HCT116 (cell line): ENCODE measurements around the gene ZNF423. TPM values are rescaled to one million over a fixed set of nuclear protein-coding genes. Genes with fewer than 3 reads are reported as not detected.

Source experiments
- ATAC-seq: fragments of 200-7000 bp; cut with Tn5 transposase; 2 replicates; pipeline ENCODE4 v1.9.1; 2020; ENCODE audit warnings: mild to moderate bottlenecking, moderate library complexity
- BruUV-seq: library from RNA; stranded (reverse); fragments of 400-500 nt; replicated peaks from 2 replicates; lab custom pipeline; 2021; lab: Mats Ljungman, UMichigan
- CTCF ChIA-PET: fragments of 300-600 bp; sonication (Branson Sonifier 250); formaldehyde crosslinking; loops from one replicate; lab custom pipeline; 2021; ENCODE audit warnings: antibody characterized with exemption; lab: Charles Lee
- POLR2A ChIA-PET: fragments of 300-600, 350-600 bp; sonication (Branson Sonifier 250); formaldehyde crosslinking; loops from one replicate; lab custom pipeline; 2021; ENCODE audit warnings: antibody characterized with exemption; lab: Charles Lee
- RAD21 ChIA-PET, 2 experiments: fragments of 300-600 bp; sonication (Branson Sonifier 250); formaldehyde crosslinking; loops; one replicate each; lab custom pipeline; 2023; ENCODE audit warnings: low total read pairs in 2 of 2; ENCODE audit not compliant: uncharacterized antibody in 2 of 2, unreplicated experiment in 2 of 2, low non-redundant PET in 1 of 2; lab: Charles Lee
- DNase-seq: peaks from one replicate; pipeline ENCODE4 v3.0.0-alpha.2; 2010; ENCODE audit warnings: low read depth, low spot score
- H2AFZ ChIP-seq: fragments of 200-600 bp; shearing (Covaris generic), sonication (generic); 2 replicates; pipeline ENCODE4 v1.6.1; 2017; ENCODE audit warnings: low read depth, mixed run types, mixed read lengths, antibody characterized with exemption, low read length; ENCODE audit not compliant: poor library complexity, severe bottlenecking
- H3K27ac ChIP-seq: 2 replicates; pipeline ENCODE4 v1.5.1; 2012; ENCODE audit warnings: low read depth, low read length
- H3K27me3 ChIP-seq: fragments of 200-600 bp; sonication (generic); 2 replicates; pipeline ENCODE4 v1.6.1; 2016; ENCODE audit warnings: mixed run types, low read length, mixed read lengths; ENCODE audit not compliant: insufficient read depth
- H3K36me3 ChIP-seq, 2 experiments: fragments of 200-500 bp in 1 of 2; fragments of 200-600 bp in 1 of 2; sonication (Bioruptor generic) in 1 of 2; sonication (generic) in 1 of 2; 2 replicates each; pipeline versions ENCODE4 v1.5.1 to v1.6.1; 2014 to 2016; ENCODE audit warnings: low read length in 2 of 2, inconsistent platforms in 1 of 2, mixed read lengths in 1 of 2, mixed run types in 1 of 2; ENCODE audit not compliant: insufficient read depth in 2 of 2, control insufficient read depth in 1 of 2
- H3K4me1 ChIP-seq, 2 experiments: fragments of 200-600 bp in 1 of 2; sonication (generic) in 1 of 2; 2 replicates each; pipeline versions ENCODE4 v1.5.1 to v1.6.1; 2012 to 2017; ENCODE audit warnings: low read length in 2 of 2, inconsistent platforms in 1 of 2, mild to moderate bottlenecking in 1 of 2, mixed read lengths in 1 of 2, mixed run types in 1 of 2, moderate library complexity in 1 of 2; ENCODE audit not compliant: insufficient read depth in 2 of 2, control insufficient read depth in 1 of 2
- H3K4me2 ChIP-seq: fragments of 200-600 bp; sonication (generic); 2 replicates; pipeline ENCODE4 v1.6.1; 2017; ENCODE audit warnings: mixed run types, low read length, mixed read lengths
- H3K4me3 ChIP-seq, 2 experiments: fragments of 200-600 bp in 1 of 2; sonication (generic) in 1 of 2; replicated peaks in 1 of 2; 2 replicates each; pipeline ENCODE4 v1.5.1; 2011 to 2016; ENCODE audit warnings: low read length in 2 of 2, control low read depth in 1 of 2, low read depth in 1 of 2, mild to moderate bottlenecking in 1 of 2, mixed read lengths in 1 of 2, mixed run types in 1 of 2
- H3K79me2 ChIP-seq: fragments of 200-600 bp; sonication (generic); 2 replicates; pipeline ENCODE4 v1.6.1; 2017; ENCODE audit warnings: mild to moderate bottlenecking, mixed run types, low read length, moderate library complexity, mixed read lengths; ENCODE audit not compliant: insufficient read depth
- H3K9ac ChIP-seq: fragments of 200-600 bp; sonication (generic); 2 replicates; pipeline ENCODE4 v1.6.1; 2016; ENCODE audit warnings: low read length, mixed read lengths
- H3K9me2 ChIP-seq: fragments of 200-600 bp; sonication (generic), shearing (Covaris generic); 2 replicates; pipeline ENCODE4 v1.6.1; 2017; ENCODE audit warnings: mixed run types, mild to moderate bottlenecking, moderate library complexity; ENCODE audit not compliant: insufficient read depth
- H3K9me3 ChIP-seq, 2 experiments: fragments of 200-500 bp in 1 of 2; fragments of 200-600 bp in 1 of 2; sonication (Bioruptor generic) in 1 of 2; sonication (generic) in 1 of 2; 2 replicates each; pipeline ENCODE4 v1.6.1; 2014 to 2017; ENCODE audit warnings: low read length in 2 of 2, mixed read lengths in 2 of 2, inconsistent platforms in 1 of 2, low read depth in 1 of 2, mild to moderate bottlenecking in 1 of 2, mixed run types in 1 of 2, moderate library complexity in 1 of 2; ENCODE audit not compliant: control insufficient read depth in 1 of 2, insufficient read depth in 1 of 2
- H4K20me1 ChIP-seq: fragments of 200-600 bp; sonication (generic), shearing (Covaris generic); 2 replicates; pipeline ENCODE4 v1.6.1; 2017; ENCODE audit warnings: mixed run types, mild to moderate bottlenecking, moderate library complexity; ENCODE audit not compliant: insufficient read depth
- ATF3 ChIP-seq: IDR thresholded peaks from 2 replicates; pipeline ENCODE4 v1.6.1; 2012
- CBX3 ChIP-seq: IDR thresholded peaks from 2 replicates; pipeline ENCODE4 v1.6.1; 2012; ENCODE audit warnings: low read depth
- CEBPB ChIP-seq: IDR thresholded peaks from 2 replicates; pipeline ENCODE4 v1.6.1; 2012; ENCODE audit warnings: low read depth
- CTCF ChIP-seq, 3 experiments: fragments of 200-600 bp in 1 of 3; sonication (generic) in 1 of 3; IDR thresholded peaks in 2 of 3; conservative IDR thresholded peaks in 1 of 3; 2 replicates each; pipeline ENCODE4 v1.5.1; 2012 to 2017; ENCODE audit warnings: low read depth in 2 of 3, low read length in 2 of 3, antibody characterized with exemption in 1 of 3, borderline replicate concordance in 1 of 3, control low read depth in 1 of 3, mild to moderate bottlenecking in 1 of 3, mixed read lengths in 1 of 3, mixed run types in 1 of 3, moderate library complexity in 1 of 3; ENCODE audit not compliant: insufficient read depth in 1 of 3
- EGR1 ChIP-seq: IDR thresholded peaks from 2 replicates; pipeline ENCODE4 v1.6.1; 2012; ENCODE audit warnings: low read depth
- ELF1 ChIP-seq: IDR thresholded peaks from 2 replicates; pipeline ENCODE4 v1.6.1; 2012; ENCODE audit warnings: low read depth, borderline replicate concordance
- EZH2 ChIP-seq: fragments of 200-600 bp; sonication (generic); IDR thresholded peaks from 2 replicates; pipeline ENCODE4 v1.6.1; 2017; ENCODE audit warnings: antibody characterized with exemption, mixed run types
- EZH2phosphoT487 ChIP-seq: fragments of 200-600 bp; IDR thresholded peaks from 2 replicates; pipeline ENCODE4 v1.6.1; 2018; ENCODE audit warnings: antibody characterized with exemption, borderline replicate concordance
- JUND ChIP-seq: IDR thresholded peaks from 2 replicates; pipeline ENCODE4 v1.6.1; 2012
- MAX ChIP-seq: IDR thresholded peaks from 2 replicates; pipeline ENCODE4 v1.6.1; 2012
- POLR2A ChIP-seq: IDR thresholded peaks from 2 replicates; pipeline ENCODE4 v1.7.0; 2011; ENCODE audit warnings: borderline replicate concordance; ENCODE audit not compliant: insufficient read depth, insufficient read length; ENCODE audit errors: extremely low read depth
- POLR2AphosphoS5 ChIP-seq: IDR thresholded peaks from 2 replicates; pipeline ENCODE4 v1.6.1; 2011; ENCODE audit warnings: mild to moderate bottlenecking, low read depth, low read length, moderate library complexity
- RAD21 ChIP-seq: IDR thresholded peaks from 2 replicates; pipeline ENCODE4 v1.6.1; 2012; ENCODE audit warnings: low read depth, mild to moderate bottlenecking
- SIN3A ChIP-seq: IDR thresholded peaks from 2 replicates; pipeline ENCODE4 v1.6.1; 2012; ENCODE audit warnings: low read depth
- SP1 ChIP-seq: IDR thresholded peaks from 2 replicates; pipeline ENCODE4 v1.6.1; 2012; ENCODE audit warnings: low read depth
- SRF ChIP-seq: IDR thresholded peaks from 2 replicates; pipeline ENCODE4 v1.6.1; 2012; ENCODE audit warnings: low read depth
- TCF7L2 ChIP-seq: IDR thresholded peaks from 2 replicates; pipeline ENCODE4 v1.7.0; 2011; ENCODE audit warnings: borderline replicate concordance, inconsistent platforms; ENCODE audit not compliant: insufficient read depth, insufficient read length; ENCODE audit errors: extremely low read depth
- ZFX ChIP-seq: fragments of 450-650 bp; IDR thresholded peaks from 2 replicates; pipeline ENCODE4 v1.6.1; 2017
- ZNF274 ChIP-seq: fragments of 200-500 bp; sonication (Bioruptor generic); IDR thresholded peaks from 2 replicates; pipeline ENCODE4 v1.6.1; 2014; ENCODE audit warnings: mild to moderate bottlenecking, low read depth, low read length, inconsistent platforms
- intact Hi-C: fragments of 100-400 bp; cut with micrococcal nuclease; formaldehyde crosslinking; loops from 2 replicates; pipeline ENCODE4 v1.10.0; 2022
- total RNA-seq: library from RNA; stranded (reverse); gene quantifications from one replicate; pipeline ENCODE4 v1.2.1, GENCODE V29; 2021; ENCODE audit not compliant: unreplicated experiment

The ZNF423 gene
- total RNA-seq, 1 experiment from 2014 or later = 0.22 TPM

DNA sequence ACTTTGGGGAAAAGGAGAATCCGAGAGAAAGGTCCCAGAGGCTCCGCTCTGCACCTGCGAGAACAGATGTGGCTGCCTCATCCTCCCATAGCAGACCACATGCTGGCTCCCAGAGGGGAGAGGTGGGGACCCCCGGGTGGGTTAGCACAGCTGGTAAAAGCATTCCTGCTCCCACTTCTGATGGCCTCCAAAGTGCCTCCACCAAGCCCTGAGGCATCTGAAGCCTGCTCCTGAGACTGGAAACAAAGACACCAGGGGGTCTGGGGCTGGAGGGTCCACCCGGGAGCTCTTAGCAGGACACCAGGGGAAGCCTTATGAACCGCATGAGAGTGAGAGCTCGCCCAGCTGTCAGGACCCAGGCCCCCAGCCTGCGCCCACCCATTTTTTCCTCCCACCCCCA is 46.4 kb downstream of the ZNF423 start:
- no peaks in the 10 kb centered on the region for H3K36me3 ChIP-seq
- no peak overlapping the region for H3K27ac ChIP-seq
- H3K4me2 ChIP-seq = no peak overlapping the region
- H3K9me3 ChIP-seq = no peaks in the 10 kb centered on the region
- TF ChIP-seq SIN3A (no peak), JUND (no peak), ATF3 (no peak), SRF (no peak), EZH2 (no peak), ZNF274 (no peak), ZFX (no peak), POLR2AphosphoS5 (no peak), EGR1 (no peak), EZH2phosphoT487 (no peak), SP1 (no peak), ELF1 (no peak), TCF7L2 (no peak)
- no peak overlapping the region for H2AFZ ChIP-seq
- no peaks in the 10 kb centered on the region for H3K79me2 ChIP-seq
- no peaks in the 10 kb centered on the region for H3K4me1 ChIP-seq
- intact Hi-C loops = no loop called here
- ChIA-PET CTCF (no interaction called here), POLR2A (no interaction called here), RAD21 (no interaction called here)
- H3K9ac ChIP-seq = no peak overlapping the region
- DNase-seq = no peak
- no peak for ATAC-seq
- H3K9me2 ChIP-seq = no peaks in the 10 kb centered on the region
- BruUV-seq = no TSS peak
- H3K4me3 ChIP-seq = no peak overlapping the region
- no peaks in the 10 kb centered on the region for H4K20me1 ChIP-seq
- no peaks in the 10 kb centered on the region for H3K27me3 ChIP-seq

GRCh38 chr16:49809062-49809461 is 46.9 kb downstream of the ZNF423 start:
- no TSS peak for BruUV-seq
- Histone ChIP-seq H3K4me1 (no peaks in the 10 kb centered on the region), H3K27me3 (no peaks in the 10 kb centered on the region), H3K36me3 (no peaks in the 10 kb centered on the region), H3K4me3 (no peak overlapping the region), H3K27ac (no peak overlapping the region), H3K9ac (no peak overlapping the region), H2AFZ (no peak overlapping the region), H3K79me2 (no peaks in the 10 kb centered on the region), H3K9me2 (no peaks in the 10 kb centered on the region), H3K9me3 (no peaks in the 10 kb centered on the region), H4K20me1 (no peaks in the 10 kb centered on the region)
- POLR2A ChIA-PET = no interaction called here
- ATAC-seq = no peak
- RAD21 ChIA-PET = no interaction called here
- DNase-seq = no peak
- CTCF ChIA-PET = no interaction called here
- intact Hi-C loops = no loop called here
- TF ChIP-seq MAX (no peak), CEBPB (no peak), RAD21 (no peak), SRF (no peak), CTCF (IDR thresholded peaks at IDR 0.05 in 2 of 3, conservative IDR thresholded peaks at IDR 0.05 in 1 of 3; ENCODE audit: borderline replicate concordance in 1 of 3, insufficient read depth in 1 of 3, low read depth in 2 of 3, low read length in 2 of 3) (no peak), SIN3A (no peak), ELF1 (no peak), CBX3 (no peak), TCF7L2 (no peak), EZH2phosphoT487 (no peak), POLR2A (no peak), EZH2 (no peak)
- TF ChIP-seq, all 23 proteins: peak for 0
- H3K4me2 ChIP-seq = no peak overlapping the region
